Kidney epithelial cell (primary cell): ENCODE results near the gene KRTAP22-2. TPM values are rescaled to one million over a fixed set of nuclear protein-coding genes. Genes with fewer than 3 reads are reported as not detected.

ENCODE experiments used
- DNase-seq: peaks from one replicate; pipeline ENCODE4 v3.0.0-alpha.2; 2010; ENCODE audit warnings: low read depth
- H3K27me3 ChIP-seq: 2 replicates; pipeline ENCODE4 v1.6.0; 2011; ENCODE audit warnings: low read length; ENCODE audit not compliant: control insufficient read depth, insufficient read depth
- H3K36me3 ChIP-seq: 2 replicates; pipeline ENCODE4 v1.5.1; 2011; ENCODE audit warnings: low read length; ENCODE audit not compliant: control insufficient read depth, insufficient read depth
- H3K4me3 ChIP-seq: 2 replicates; pipeline ENCODE4 v1.5.1; 2011; ENCODE audit warnings: low read depth, mild to moderate bottlenecking, control low read depth, low read length
- total RNA-seq: library from RNA; depleted of rRNA; stranded (reverse); fragments of >200 nt; gene quantifications from 2 replicates; pipeline ENCODE4 v1.2.3, GENCODE V29; 2015
- TF ChIP-seq, protein P1 (sequence below): IDR thresholded peaks from 2 replicates; pipeline ENCODE4 v1.5.1; 2011; ENCODE audit warnings: mild to moderate bottlenecking, moderate library complexity, low read length, control low read depth, inconsistent platforms; ENCODE audit not compliant: insufficient read depth, poor library complexity, severe bottlenecking

Gene KRTAP22-2
- total RNA-seq, 1 donor from 2014 or later: not detected

DNA sequence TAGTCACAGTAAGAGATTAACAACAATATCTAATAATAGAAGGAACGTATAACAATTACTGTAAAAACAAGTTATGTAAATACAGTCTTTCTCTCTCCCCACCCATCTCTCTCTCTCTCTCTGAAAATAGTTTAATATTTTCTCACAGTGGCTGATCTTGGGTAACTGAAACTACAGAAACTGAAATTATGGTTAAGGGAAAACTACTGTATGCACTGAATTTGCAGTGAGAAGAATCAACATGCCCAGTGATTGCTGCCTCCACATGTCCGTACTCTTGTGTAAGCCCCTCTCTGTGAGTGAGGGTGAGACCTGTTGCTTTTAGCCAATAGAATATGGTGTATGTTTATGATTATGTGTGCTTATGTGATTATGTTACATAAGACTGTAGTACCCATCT, 21.9 kb upstream of the KRTAP22-2 start:
- TF ChIP-seq, protein P1, sequence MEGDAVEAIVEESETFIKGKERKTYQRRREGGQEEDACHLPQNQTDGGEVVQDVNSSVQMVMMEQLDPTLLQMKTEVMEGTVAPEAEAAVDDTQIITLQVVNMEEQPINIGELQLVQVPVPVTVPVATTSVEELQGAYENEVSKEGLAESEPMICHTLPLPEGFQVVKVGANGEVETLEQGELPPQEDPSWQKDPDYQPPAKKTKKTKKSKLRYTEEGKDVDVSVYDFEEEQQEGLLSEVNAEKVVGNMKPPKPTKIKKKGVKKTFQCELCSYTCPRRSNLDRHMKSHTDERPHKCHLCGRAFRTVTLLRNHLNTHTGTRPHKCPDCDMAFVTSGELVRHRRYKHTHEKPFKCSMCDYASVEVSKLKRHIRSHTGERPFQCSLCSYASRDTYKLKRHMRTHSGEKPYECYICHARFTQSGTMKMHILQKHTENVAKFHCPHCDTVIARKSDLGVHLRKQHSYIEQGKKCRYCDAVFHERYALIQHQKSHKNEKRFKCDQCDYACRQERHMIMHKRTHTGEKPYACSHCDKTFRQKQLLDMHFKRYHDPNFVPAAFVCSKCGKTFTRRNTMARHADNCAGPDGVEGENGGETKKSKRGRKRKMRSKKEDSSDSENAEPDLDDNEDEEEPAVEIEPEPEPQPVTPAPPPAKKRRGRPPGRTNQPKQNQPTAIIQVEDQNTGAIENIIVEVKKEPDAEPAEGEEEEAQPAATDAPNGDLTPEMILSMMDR: no peak
- Histone ChIP-seq H3K36me3 (no peaks in the 10 kb centered on the region), H3K27me3 (no peaks in the 10 kb centered on the region), H3K4me3 (no peak overlapping the region)
- no peak for DNase-seq

DNA sequence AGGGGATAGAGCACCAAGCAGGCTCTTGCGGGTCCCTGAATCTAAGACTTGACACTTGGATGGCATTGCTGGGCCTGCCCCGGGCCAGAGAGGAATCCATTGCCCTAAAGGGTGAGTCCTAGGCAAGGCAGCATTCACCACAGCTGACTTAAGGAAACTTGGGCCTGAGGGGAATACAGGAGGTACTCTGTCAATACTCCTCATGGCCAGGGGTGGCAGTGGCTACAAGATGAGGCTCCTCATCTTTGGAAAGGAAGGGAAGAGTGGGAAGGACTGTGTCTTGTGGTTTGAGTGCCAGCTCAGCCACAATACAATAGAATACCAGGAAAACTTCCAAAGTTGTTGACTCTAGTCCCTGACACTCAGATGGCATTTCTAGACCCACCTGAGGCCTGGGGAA, 15.8 kb upstream of the KRTAP22-2 start:
- TF ChIP-seq, protein P1: no peak
- H3K27me3 ChIP-seq: no peaks in the 10 kb centered on the region
- H3K4me3 ChIP-seq: no peak overlapping the region
- DNase-seq: no peak
- H3K36me3 ChIP-seq: no peaks in the 10 kb centered on the region

- H3K4me3 ChIP-seq: no peak within 1 kb of the TSS
- TF ChIP-seq, protein P1: no peak
- H3K36me3 ChIP-seq: no peaks in the 10 kb centered on the region
- no peaks in the 10 kb centered on the region for H3K27me3 ChIP-seq
- no peak for DNase-seq
These were observed 10.6 kb upstream of the KRTAP22-2 start, which contains the start of gene KRTAP22-1 for GRCh38 chr21:30600787-30601186. KRTAP22-1 (plus strand) TSS chr21:30601087.

DNA sequence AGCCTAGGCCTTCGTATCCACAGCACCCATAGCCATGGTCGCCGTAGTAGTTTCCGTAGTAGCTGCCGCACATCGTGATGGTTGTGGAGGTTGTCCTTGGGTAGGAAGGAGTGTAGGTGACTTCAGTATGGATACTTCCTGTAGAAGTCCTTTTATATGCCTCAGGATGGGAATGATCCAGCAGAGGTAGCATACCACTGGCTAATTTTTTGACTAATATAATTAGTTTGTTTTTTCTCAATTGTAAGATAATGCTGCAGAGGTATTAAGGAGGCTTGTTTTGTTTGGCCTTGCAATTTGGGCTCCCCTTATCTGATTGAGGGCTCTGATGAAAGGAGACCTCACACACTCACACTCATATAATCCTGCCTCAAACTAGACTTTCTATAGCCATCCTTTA, 8.6 kb upstream of the KRTAP22-2 start, which contains the start of gene KRTAP6-2:
TSS of gene KRTAP6-2 (minus strand) at position 101 of the 400 bp plus-strand sequence. CDS start at position 73, 28 bp downstream.
- TF ChIP-seq, protein P1: no peak
- Histone ChIP-seq H3K36me3 (no peaks in the 10 kb centered on the region), H3K4me3 (no peak within 1 kb of the TSS), H3K27me3 (no peaks in the 10 kb centered on the region)
- DNase-seq: no peak

DNA sequence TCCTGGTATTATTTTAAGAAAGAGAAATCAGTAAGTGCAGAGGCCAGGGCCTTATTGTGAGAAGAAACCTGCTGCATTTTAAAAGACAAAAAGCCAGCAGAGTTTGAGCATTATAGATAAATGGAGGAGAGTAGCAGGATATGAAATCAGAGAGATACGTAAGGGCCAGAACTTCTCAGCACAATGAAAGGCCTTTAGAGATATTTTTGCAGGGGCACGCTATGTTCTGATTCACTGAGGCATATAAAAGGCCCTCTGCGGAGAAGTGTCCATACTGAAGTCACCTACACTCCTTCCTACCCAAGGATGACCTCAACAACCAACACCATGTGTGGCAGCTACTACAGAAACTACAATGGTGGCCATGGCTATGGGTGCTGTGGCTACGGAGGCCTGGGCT, 1.9 kb upstream of the KRTAP22-2 start, which contains the start of gene KRTAP6-3:
TSS of gene KRTAP6-3 (plus strand) at position 301 of the 400 bp plus-strand sequence. CDS start at position 307, 6 bp downstream.
- TF ChIP-seq, protein P1: no peak
- H3K36me3 ChIP-seq: no peaks in the 10 kb centered on the region
- H3K27me3 ChIP-seq: no peaks in the 10 kb centered on the region
- DNase-seq: no peak
- no peak within 1 kb of the TSS for H3K4me3 ChIP-seq

- TF ChIP-seq, protein P1: no peak
- H3K36me3 ChIP-seq: no peaks in the 10 kb centered on the region
- DNase-seq: no peak
- H3K4me3 ChIP-seq: no peak overlapping the region
- no peaks in the 10 kb centered on the region for H3K27me3 ChIP-seq
These were observed 7.3 kb downstream of the KRTAP22-2 start for GRCh38 chr21:30582870-30583269.
